H1 (cell line): ENCODE results near the gene RNASEH2C. TPM values are rescaled to one million over a fixed set of nuclear protein-coding genes. Genes with fewer than 3 reads are reported as not detected.

Source experiments
- CTCF ChIA-PET: fragments of 300-600 bp; sonication (Branson Sonifier 250); formaldehyde crosslinking; loops from one replicate; lab custom pipeline; 2021; ENCODE audit not compliant: partially characterized antibody; lab: Charles Lee
- POLR2A ChIA-PET: fragments of 300-600 bp; sonication (Branson Sonifier 250); formaldehyde crosslinking; loops from one replicate; lab custom pipeline; 2021; ENCODE audit warnings: inconsistent platforms; ENCODE audit not compliant: partially characterized antibody; lab: Charles Lee
- DNase-seq, 2 experiments: peaks; one replicate each; pipeline versions ENCODE4 v3.0.0 to v3.0.0-alpha.2; 2010 to 2022; ENCODE audit warnings: low spot score in 2 of 2, low read depth in 1 of 2, mixed read lengths in 1 of 2
- FAIRE-seq: peaks from 2 replicates; lab custom pipeline; 2011; peaks lifted over from hg19 to GRCh38; lab: Jason Lieb, UNC
- H2AFZ ChIP-seq: 2 replicates; pipeline ENCODE4 v1.8.1; 2012; ENCODE audit warnings: low read length, inconsistent platforms
- H2AK5ac ChIP-seq: 2 replicates; pipeline ENCODE4 v1.6.1; 2013; ENCODE audit warnings: low read depth, low read length
- H2BK120ac ChIP-seq: replicated peaks from 2 replicates; pipeline ENCODE3; 2013; ENCODE audit warnings: low read depth, low read length, inconsistent platforms
- H2BK12ac ChIP-seq: 2 replicates; pipeline ENCODE4 v1.6.1; 2013; ENCODE audit warnings: low read depth, low read length
- H2BK15ac ChIP-seq: 2 replicates; pipeline ENCODE4 v1.6.1; 2013; ENCODE audit warnings: low read length
- H2BK20ac ChIP-seq: 2 replicates; pipeline ENCODE4 v1.6.1; 2013; ENCODE audit warnings: low read length
- H2BK5ac ChIP-seq: 2 replicates; pipeline ENCODE4 v1.6.1; 2013; ENCODE audit warnings: low read depth, low read length
- H3K14ac ChIP-seq: 2 replicates; pipeline ENCODE4 v1.6.1; 2013; ENCODE audit warnings: inconsistent platforms; ENCODE audit not compliant: insufficient read length
- H3K18ac ChIP-seq: 2 replicates; pipeline ENCODE4 v1.6.1; 2013; ENCODE audit warnings: low read length; ENCODE audit errors: extremely low read depth
- H3K23ac ChIP-seq: 2 replicates; pipeline ENCODE4 v1.6.1; 2013; ENCODE audit warnings: inconsistent platforms; ENCODE audit not compliant: insufficient read length
- H3K23me2 ChIP-seq: 2 replicates; pipeline ENCODE4 v1.6.1; 2013; ENCODE audit warnings: low read depth, low read length
- H3K27ac ChIP-seq: 2 replicates; pipeline ENCODE4 v1.6.1; 2011; ENCODE audit warnings: low read depth, low read length, inconsistent platforms
- H3K27me3 ChIP-seq, 4 experiments: replicated peaks in 1 of 4; 1 replicate in 1 of 4; 2 replicates in 3 of 4; pipeline versions ENCODE4 v1.6.1 to v1.8.1; 2011 to 2013; ENCODE audit warnings: low read length in 3 of 4, mild to moderate bottlenecking in 3 of 4, inconsistent platforms in 2 of 4, mixed read lengths in 2 of 4, moderate library complexity in 1 of 4; ENCODE audit not compliant: control insufficient read depth in 3 of 4, insufficient read depth in 3 of 4; ENCODE audit errors: extremely low read depth in 1 of 4
- H3K36me3 ChIP-seq, 4 experiments: 2 replicates each; pipeline versions ENCODE4 v1.6.1 to v1.8.1; 2011 to 2013; ENCODE audit warnings: mild to moderate bottlenecking in 4 of 4, low read length in 3 of 4, moderate library complexity in 2 of 4, control low read depth in 1 of 4, inconsistent platforms in 1 of 4; ENCODE audit not compliant: insufficient read depth in 4 of 4, control insufficient read depth in 2 of 4
- H3K4ac ChIP-seq: replicated peaks from 2 replicates; pipeline ENCODE3; 2013; ENCODE audit warnings: low read length, low read depth, mixed read lengths, inconsistent platforms; ENCODE audit not compliant: insufficient read length
- H3K4me1 ChIP-seq, 4 experiments: replicated peaks in 1 of 4; 1 replicate in 1 of 4; 2 replicates in 3 of 4; pipeline versions ENCODE4 v1.6.1 to v1.8.1; 2011 to 2013; ENCODE audit warnings: low read length in 3 of 4, inconsistent platforms in 2 of 4, mixed read lengths in 1 of 4; ENCODE audit not compliant: insufficient read depth in 4 of 4, control insufficient read depth in 3 of 4
- H3K4me2 ChIP-seq, 2 experiments: 2 replicates each; pipeline versions ENCODE4 v1.6.1 to v1.8.1; 2011 to 2013; ENCODE audit warnings: low read depth in 2 of 2, low read length in 2 of 2, control low read depth in 1 of 2, inconsistent platforms in 1 of 2, mild to moderate bottlenecking in 1 of 2; ENCODE audit not compliant: insufficient read depth in 1 of 2
- H3K4me3 ChIP-seq, 4 experiments: fragments of 200-600, 300-600 bp in 1 of 4; sonication (generic), shearing (Covaris generic), sonication (Bioruptor Twin) in 1 of 4; 2 replicates each; pipeline versions ENCODE4 v1.5.1 to v1.8.1; 2011 to 2016; ENCODE audit warnings: low read length in 4 of 4, low read depth in 3 of 4, control low read depth in 2 of 4, inconsistent platforms in 2 of 4, mild to moderate bottlenecking in 2 of 4, mixed read lengths in 1 of 4, moderate library complexity in 1 of 4; ENCODE audit not compliant: insufficient read depth in 2 of 4; ENCODE audit errors: extremely low read depth in 1 of 4
- H3K56ac ChIP-seq: replicated peaks from 2 replicates; pipeline ENCODE3; 2013; ENCODE audit warnings: low read depth, mild to moderate bottlenecking, mixed read lengths, low read length, inconsistent platforms; ENCODE audit not compliant: insufficient read length
- H3K79me1 ChIP-seq: 2 replicates; pipeline ENCODE4 v1.6.1; 2013; ENCODE audit warnings: low read depth, low read length, control low read depth
- H3K79me2 ChIP-seq, 2 experiments: 2 replicates each; pipeline versions ENCODE4 v1.6.1 to v1.8.1; 2012 to 2013; ENCODE audit warnings: low read length in 2 of 2, mild to moderate bottlenecking in 2 of 2, inconsistent platforms in 1 of 2; ENCODE audit not compliant: insufficient read depth in 2 of 2, control insufficient read depth in 1 of 2
- H3K9ac ChIP-seq, 4 experiments: replicated peaks in 1 of 4; 1 replicate in 1 of 4; 2 replicates in 3 of 4; pipeline versions ENCODE4 v1.6.1 to v1.8.1; 2011 to 2013; ENCODE audit warnings: low read depth in 3 of 4, low read length in 3 of 4, control low read depth in 2 of 4, mild to moderate bottlenecking in 2 of 4, moderate library complexity in 2 of 4, inconsistent platforms in 1 of 4; ENCODE audit errors: extremely low read depth in 1 of 4
- H3K9me3 ChIP-seq, 2 experiments: 2 replicates each; pipeline versions ENCODE4 v1.6.1 to v1.8.1; 2012 to 2013; ENCODE audit warnings: mild to moderate bottlenecking in 2 of 2, moderate library complexity in 2 of 2, control low read depth in 1 of 2, inconsistent platforms in 1 of 2, low read depth in 1 of 2, low read length in 1 of 2, mixed read lengths in 1 of 2; ENCODE audit not compliant: insufficient read depth in 2 of 2
- H4K20me1 ChIP-seq, 2 experiments: replicated peaks in 1 of 2; 2 replicates each; pipeline versions ENCODE3 to v1.8.1; 2011 to 2013; ENCODE audit warnings: inconsistent platforms in 2 of 2, low read length in 2 of 2, mild to moderate bottlenecking in 1 of 2; ENCODE audit not compliant: insufficient read depth in 2 of 2, control insufficient read depth in 1 of 2
- H4K5ac ChIP-seq: 2 replicates; pipeline ENCODE4 v1.6.1; 2013; ENCODE audit warnings: low read length, low read depth, mixed read lengths, inconsistent platforms; ENCODE audit not compliant: insufficient read length
- H4K8ac ChIP-seq: 2 replicates; pipeline ENCODE4 v1.8.0; 2013; ENCODE audit warnings: mild to moderate bottlenecking, moderate library complexity, low read length, inconsistent platforms; ENCODE audit not compliant: insufficient read depth; ENCODE audit errors: extremely low read depth
- H4K91ac ChIP-seq: replicated peaks from 2 replicates; pipeline ENCODE3; 2013; ENCODE audit warnings: low read length, mixed read lengths, inconsistent platforms; ENCODE audit not compliant: insufficient read length
- ASH2L ChIP-seq: fragments of 200-600, 300-600 bp; sonication (generic); IDR thresholded peaks from one replicate; pipeline ENCODE4 v1.7.1; 2017; ENCODE audit warnings: low read length
- KDM5A ChIP-seq: fragments of 200-600 bp; IDR thresholded peaks from 2 replicates; pipeline ENCODE4 v1.7.1; 2012; ENCODE audit warnings: mild to moderate bottlenecking, low read length, inconsistent platforms, mixed read lengths
- NRF1 ChIP-seq: IDR thresholded peaks from 2 replicates; pipeline ENCODE4 v1.6.1; 2011; ENCODE audit warnings: mild to moderate bottlenecking, low read depth, low read length, improper control_type of control experiment
- RAD21 ChIP-seq, 2 experiments: IDR thresholded peaks in 1 of 2; conservative IDR thresholded peaks in 1 of 2; 2 replicates each; pipeline ENCODE4 v1.6.1; 2011; ENCODE audit warnings: low read depth in 2 of 2, low read length in 2 of 2, improper control_type of control experiment in 1 of 2, inconsistent platforms in 1 of 2, mild to moderate bottlenecking in 1 of 2, moderate library complexity in 1 of 2
- RBBP5 ChIP-seq: IDR thresholded peaks from 2 replicates; pipeline ENCODE4 v1.7.1; 2012; ENCODE audit warnings: low read depth, mild to moderate bottlenecking, inconsistent platforms, low read length, moderate library complexity, borderline replicate concordance
- RXRA ChIP-seq: IDR thresholded peaks from 2 replicates; pipeline ENCODE4 v1.6.1; 2011; ENCODE audit warnings: low read depth, mild to moderate bottlenecking, low read length, moderate library complexity; ENCODE audit not compliant: insufficient read depth
- SIN3A ChIP-seq, 2 experiments: IDR thresholded peaks in 1 of 2; conservative IDR thresholded peaks in 1 of 2; 2 replicates each; pipeline ENCODE4 v1.6.1; 2011 to 2012; ENCODE audit warnings: low read length in 2 of 2, improper control_type of control experiment in 1 of 2, low read depth in 1 of 2, mild to moderate bottlenecking in 1 of 2
- SP2 ChIP-seq: IDR thresholded peaks from 2 replicates; pipeline ENCODE4 v1.6.1; 2012; ENCODE audit warnings: mild to moderate bottlenecking, low read length, inconsistent platforms
- SP4 ChIP-seq: IDR thresholded peaks from 2 replicates; pipeline ENCODE4 v1.6.1; 2012; ENCODE audit warnings: low read length, inconsistent platforms
- TCF12 ChIP-seq: IDR thresholded peaks from 2 replicates; pipeline ENCODE4 v1.6.1; 2011; ENCODE audit warnings: low read depth, mild to moderate bottlenecking, low read length
- WGBS, 2 experiments: shearing (Covaris generic) in 1 of 2; methylation state at CpG; one replicate each; pipeline versions ENCODE4 v1.1.6 to v1.1.7; 2013 to 2015; ENCODE audit warnings: low lambda C conversion rate in 2 of 2, mixed read lengths in 2 of 2, inconsistent platforms in 1 of 2, low coverage in 1 of 2, missing lambda C conversion rate in 1 of 2; ENCODE audit not compliant: insufficient replicate concordance in 2 of 2, insufficient coverage in 1 of 2, insufficient read length in 1 of 2; ENCODE audit errors: extremely low coverage in 1 of 2, missing lambda C conversion rate in 1 of 2; 5-methylcytosine and 5-hydroxymethylcytosine counted together
- polyA plus RNA-seq, 7 experiments: library from polyadenylated mRNA; depleted of rRNA in 3 of 7; stranded (reverse) in 5 of 7; unstranded in 2 of 7; fragments of >200 nt in 5 of 7; fragments of 200-250 nt in 2 of 7; gene quantifications; 1 replicate in 5 of 7; 2 replicates in 1 of 7; 4 replicates in 1 of 7; pipeline versions ENCODE4 v1.2.1 to v1.2.3, GENCODE V29; 2011 to 2013; ENCODE audit warnings: missing spikeins in 2 of 7, mixed read lengths in 2 of 7
- total RNA-seq: library from RNA; stranded (reverse); fragmentation: NEBNext Ultra II Directional; extraction: Animal tissue kit (Norgen Biotek cat#: 25700); gene quantifications from 2 replicates; pipeline ENCODE4 v1.2.1, GENCODE V29; 2021
- TF ChIP-seq, protein P1 (sequence below): IDR thresholded peaks from 2 replicates; pipeline ENCODE4 v1.6.1; 2012; ENCODE audit warnings: inconsistent platforms
- TF ChIP-seq, protein P2 (sequence below): IDR thresholded peaks from 2 replicates; pipeline ENCODE4 v1.6.1; 2012; ENCODE audit warnings: inconsistent platforms

Gene RNASEH2C
- total and polyA plus RNA-seq, 2 of the 8 experiments (the other 6 are each of a cell fraction or from before 2014, with no cell fraction given): 40.2 to 60.3 TPM

DNA sequence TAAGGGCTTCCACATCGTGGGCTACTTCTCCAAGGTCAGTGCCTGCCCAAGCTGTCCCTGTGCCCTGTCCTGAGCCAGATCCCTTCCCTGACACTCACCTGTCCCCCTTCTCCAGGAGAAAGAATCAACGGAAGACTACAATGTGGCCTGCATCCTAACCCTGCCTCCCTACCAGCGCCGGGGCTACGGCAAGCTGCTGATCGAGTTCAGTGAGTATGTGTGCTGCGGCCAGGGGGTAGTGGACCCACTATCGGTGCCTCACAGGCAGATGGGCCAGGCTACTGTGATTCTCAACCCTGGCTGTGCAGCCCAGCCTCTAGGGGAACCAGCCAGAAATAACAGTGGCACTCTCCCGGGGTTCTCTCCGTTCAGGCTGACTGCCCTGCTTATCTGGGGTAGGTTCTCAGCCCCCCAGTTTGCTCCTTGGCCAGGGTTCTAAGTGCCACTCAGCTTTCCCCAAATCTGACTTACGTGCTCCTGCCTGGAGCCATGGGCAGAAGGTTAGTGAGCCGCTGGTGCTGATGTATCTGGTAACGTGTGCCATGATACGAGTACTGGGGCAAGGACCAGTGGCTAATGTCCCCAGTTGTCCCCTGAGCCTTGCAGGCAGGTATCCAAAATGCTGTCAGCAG is 3.7 kb downstream of the RNASEH2C start:
- CTCF ChIA-PET: interaction anchor here (0.6 to 4.9 kb wide), 5 partner anchors 10 to 167 kb away, joined by 3 to 24 read pairs (median 5); no protein-coding TSS in a partner anchor
- Histone ChIP-seq H3K27me3 (no peaks in the 10 kb centered on the region), H3K9ac (no peak overlapping the region), H3K4me3 (no peak overlapping the region), H4K91ac (no peak overlapping the region), H3K23me2 (peaks cover 11% of the 10 kb centered on the region; the same call in 1 of the 2 replicates), H2AK5ac (no peak overlapping the region), H3K23ac (no peak overlapping the region), H3K4me1 (peaks cover 2 to 8% (median 4%) of the 10 kb centered on the region in 4 experiments; a peak in 3 of 7 replicates), H2BK120ac (no peak overlapping the region), H4K20me1 (peaks cover 0 to 21% of the 10 kb centered on the region in 2 experiments), H4K8ac (no peak overlapping the region), H3K79me2 (0 out of 4 replicates have a peak, but pooled peaks cover 0 to 4% of the 10 kb centered on the region in 2 experiments), H2BK15ac (no peak overlapping the region), H3K9me3 (no peaks in the 10 kb centered on the region), H3K18ac (no peak overlapping the region), H4K5ac (no peak overlapping the region), H2BK5ac (no peak overlapping the region), H3K4me2 (no peak overlapping the region), H3K14ac (no peak overlapping the region), H2AFZ (no peak overlapping the region), H3K36me3 (peaks cover 23 to 44% (median 43%) of the 10 kb centered on the region in 4 experiments), H3K56ac (no peak overlapping the region), H2BK20ac (no peak overlapping the region), H2BK12ac (no peak overlapping the region), H3K27ac (no peak overlapping the region), H3K4ac (no peak overlapping the region), H3K79me1 (peaks cover 2% of the 10 kb centered on the region)
- WGBS, 2 experiments: 91% methylated on average over 14 of the region's 14 CpGs; no CpG with 5 or more reads in 1 of the 2 experiments
- no peak for FAIRE-seq
- POLR2A ChIA-PET: interaction anchor here (0.8 to 3.1 kb wide), 4 partner anchors 11 to 167 kb away, joined by 3 to 25 read pairs (median 5); no protein-coding TSS in a partner anchor
- DNase-seq: no peak
- TF ChIP-seq ASH2L (no peak), KDM5A (no peak), RAD21 (IDR thresholded peaks at IDR 0.05 in 1 of 2, conservative IDR thresholded peaks at IDR 0.05 in 1 of 2; ENCODE audit: low read depth in 2 of 2, low read length in 2 of 2) (no peak), RBBP5 (no peak), SP4 (no peak), NRF1 (no peak), SIN3A (conservative IDR thresholded peaks at IDR 0.05 in 1 of 2, IDR thresholded peaks at IDR 0.05 in 1 of 2; ENCODE audit: low read depth in 1 of 2, low read length in 2 of 2) (no peak), RXRA (no peak), SP2 (no peak), TCF12 (no peak)
- TF ChIP-seq, protein P1, sequence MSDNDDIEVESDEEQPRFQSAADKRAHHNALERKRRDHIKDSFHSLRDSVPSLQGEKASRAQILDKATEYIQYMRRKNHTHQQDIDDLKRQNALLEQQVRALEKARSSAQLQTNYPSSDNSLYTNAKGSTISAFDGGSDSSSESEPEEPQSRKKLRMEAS: no peak
- TF ChIP-seq, protein P2, sequence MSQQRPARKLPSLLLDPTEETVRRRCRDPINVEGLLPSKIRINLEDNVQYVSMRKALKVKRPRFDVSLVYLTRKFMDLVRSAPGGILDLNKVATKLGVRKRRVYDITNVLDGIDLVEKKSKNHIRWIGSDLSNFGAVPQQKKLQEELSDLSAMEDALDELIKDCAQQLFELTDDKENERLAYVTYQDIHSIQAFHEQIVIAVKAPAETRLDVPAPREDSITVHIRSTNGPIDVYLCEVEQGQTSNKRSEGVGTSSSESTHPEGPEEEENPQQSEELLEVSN: no peak
